ENCODE data around the gene SIRT3. TPM values are rescaled to one million over a fixed set of nuclear protein-coding genes. Genes with fewer than 3 reads are reported as not detected.
A peak's percentile ranks its signal among the peaks of the same experiment; 100 is the strongest.
"Not testable (repeated sequence)": the region's sequence is repeated elsewhere in the genome, so short reads cannot be mapped to it uniquely, and the experiment has no call there.

Gene SIRT3
- total RNA-seq, 1 donor from 2014 or later: 8.0 TPM

- no peak for DNase-seq
Measured at GRCh38 chr11:270451-271318, 34.5 kb upstream of the SIRT3 start.

DNA sequence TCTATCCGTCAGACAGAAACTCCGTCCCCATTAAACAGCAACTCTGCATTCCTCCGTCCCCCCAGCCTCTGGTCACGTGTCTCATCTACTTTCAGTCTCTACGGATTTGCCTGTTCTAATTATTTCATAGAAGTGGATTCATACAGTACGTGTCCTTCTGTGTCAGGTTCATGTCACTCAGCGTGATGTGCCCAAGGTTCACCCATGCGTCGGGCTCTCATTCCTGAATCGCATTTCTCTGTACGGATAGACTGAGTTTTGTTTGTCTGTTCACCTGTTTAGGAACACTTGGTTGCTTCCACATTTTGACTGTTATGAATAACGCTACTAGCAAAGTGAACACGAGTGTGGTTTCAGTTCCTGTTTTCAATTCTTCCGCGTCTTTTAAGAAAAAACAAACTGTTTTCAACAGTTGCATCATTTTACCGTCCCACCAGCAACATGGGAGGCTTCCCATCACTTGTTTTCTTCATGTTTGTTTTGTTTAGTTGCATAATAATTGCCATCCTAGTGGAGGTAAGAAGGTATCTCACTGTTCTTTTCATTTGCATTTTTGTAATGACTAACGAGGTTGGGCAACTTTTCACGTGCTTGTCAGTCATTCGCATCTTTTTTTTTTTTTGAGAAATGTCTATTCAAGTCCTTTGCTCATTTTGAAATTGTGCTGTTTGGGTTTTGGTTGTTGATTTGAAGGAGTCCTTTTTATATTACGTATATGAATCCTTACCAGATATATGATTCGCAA lies 33.2 kb upstream of the SIRT3 start:
- DNase-seq: peak; percentile 15

DNA sequence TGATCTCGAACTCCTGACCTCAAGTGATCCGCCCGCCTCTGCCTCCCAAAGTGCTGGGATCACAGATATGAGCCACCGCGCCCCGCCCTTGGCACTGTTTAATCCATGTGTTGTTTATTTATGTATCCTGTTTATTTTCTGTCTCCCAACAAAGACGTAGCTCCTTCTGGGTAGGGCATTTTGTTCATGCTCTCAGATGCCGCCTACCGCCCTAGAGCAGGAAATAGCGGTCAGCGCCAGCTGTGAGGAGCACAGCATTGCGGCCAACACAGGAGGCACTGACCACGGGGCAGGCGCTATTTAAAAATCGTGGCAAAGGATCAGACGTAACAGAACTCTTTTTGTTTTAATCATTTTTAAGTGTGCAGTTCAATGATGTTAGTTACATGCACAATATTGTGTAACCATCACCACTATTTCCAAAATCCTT lies 32.6 kb upstream of the SIRT3 start:
- not testable (repeated sequence) for DNase-seq

DNA sequence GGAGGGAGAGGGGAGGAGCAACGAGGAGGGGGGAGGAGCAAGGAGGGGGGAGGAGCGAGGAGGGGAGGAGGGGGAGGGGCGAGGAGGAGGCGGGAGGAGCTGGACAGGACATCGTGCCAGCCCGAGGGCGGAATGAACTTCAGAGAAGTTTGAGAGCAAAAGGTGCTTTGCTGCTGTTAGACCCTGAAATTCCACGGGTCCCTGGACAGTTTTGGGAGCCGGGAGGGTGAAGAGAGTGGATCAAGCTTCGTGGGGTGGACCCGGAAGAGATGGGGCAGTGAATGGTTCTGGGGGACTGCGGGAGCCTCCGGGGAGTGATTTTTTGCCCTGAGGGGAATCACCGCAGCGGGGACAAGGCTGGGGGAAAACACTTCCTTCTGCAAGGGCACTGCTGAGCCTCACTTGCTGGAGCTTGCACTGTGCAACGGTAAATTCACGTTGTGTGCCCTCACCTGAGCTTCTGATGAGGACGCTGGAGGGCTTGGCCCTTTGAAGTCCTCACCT lies 31.4 kb upstream of the SIRT3 start:
- no peak for DNase-seq

- no peak for DNase-seq
Measured at GRCh38 chr11:266676-267439, 30.7 kb upstream of the SIRT3 start.

- no peak for DNase-seq
Measured at GRCh38 chr11:261624-262023, 25.5 kb upstream of the SIRT3 start.

DNA sequence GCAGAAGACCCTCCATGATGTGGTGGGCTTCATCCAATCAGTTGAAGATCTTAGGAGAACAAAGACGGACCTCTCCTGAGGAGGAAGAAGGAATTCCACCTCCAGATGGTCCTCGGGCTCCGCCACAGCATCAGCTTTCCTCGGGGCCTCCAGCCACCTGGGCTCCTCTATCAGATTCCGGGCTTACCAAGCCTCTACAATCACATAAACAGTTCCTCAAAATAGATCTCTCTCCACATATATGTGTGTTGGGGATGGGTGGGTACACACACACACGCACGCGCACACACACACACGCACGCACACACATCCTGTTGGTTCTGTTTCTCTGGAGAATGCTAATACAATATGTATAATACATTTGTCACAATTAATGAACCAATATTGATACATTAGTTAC lies 23.3 kb upstream of the SIRT3 start:
- DNase-seq: no peak

DNA sequence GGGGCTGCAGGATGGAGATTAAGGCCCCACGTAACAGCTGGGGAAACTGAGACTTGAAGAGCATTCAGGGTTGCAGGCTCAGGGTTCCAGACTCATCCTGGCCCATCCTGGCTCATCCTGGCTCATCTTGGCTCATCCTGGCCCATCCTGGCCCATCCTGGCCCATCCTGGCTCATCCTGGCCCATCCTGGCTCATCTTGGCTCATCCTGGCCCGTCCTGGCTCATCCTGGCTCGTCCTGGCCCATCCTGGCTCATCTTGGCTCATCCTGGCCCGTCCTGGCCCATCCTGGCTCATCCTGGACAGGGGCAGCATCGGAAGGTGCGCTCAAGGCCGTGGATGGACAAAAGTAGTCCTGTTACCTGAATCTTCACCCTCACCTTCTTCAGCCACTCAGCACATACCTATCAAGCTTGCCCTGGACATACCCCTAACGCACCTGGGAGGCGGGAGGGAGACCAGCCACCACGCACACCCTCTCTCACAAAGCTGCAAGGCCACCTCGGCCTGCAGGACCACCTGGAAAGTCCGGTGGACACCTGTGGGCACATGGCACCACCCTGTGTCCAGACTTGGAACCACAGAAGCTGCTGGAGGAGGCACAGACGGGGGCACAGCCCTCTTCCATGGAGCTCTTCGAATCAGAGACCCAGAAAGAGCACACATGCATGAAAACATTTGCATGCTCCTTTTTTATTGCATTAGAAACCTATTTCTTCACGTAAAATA lies 21.8 kb upstream of the SIRT3 start:
- DNase-seq: no peak

GRCh38 chr11:256952-257737 lies 21.0 kb upstream of the SIRT3 start:
- DNase-seq: no peak

GRCh38 chr11:255816-256215 lies 19.7 kb upstream of the SIRT3 start:
- DNase-seq: no peak

- DNase-seq: no peak
Measured at GRCh38 chr11:255176-255575, 19.0 kb upstream of the SIRT3 start.

- no peak for DNase-seq
Measured at GRCh38 chr11:253886-254270, 17.7 kb upstream of the SIRT3 start.

GRCh38 chr11:253160-253885 lies 17.2 kb upstream of the SIRT3 start:
- no peak for DNase-seq

- DNase-seq: no peak
Measured at GRCh38 chr11:252666-253065, 16.5 kb upstream of the SIRT3 start.

GRCh38 chr11:251550-251949 lies 15.4 kb upstream of the SIRT3 start:
- DNase-seq: no peak

DNA sequence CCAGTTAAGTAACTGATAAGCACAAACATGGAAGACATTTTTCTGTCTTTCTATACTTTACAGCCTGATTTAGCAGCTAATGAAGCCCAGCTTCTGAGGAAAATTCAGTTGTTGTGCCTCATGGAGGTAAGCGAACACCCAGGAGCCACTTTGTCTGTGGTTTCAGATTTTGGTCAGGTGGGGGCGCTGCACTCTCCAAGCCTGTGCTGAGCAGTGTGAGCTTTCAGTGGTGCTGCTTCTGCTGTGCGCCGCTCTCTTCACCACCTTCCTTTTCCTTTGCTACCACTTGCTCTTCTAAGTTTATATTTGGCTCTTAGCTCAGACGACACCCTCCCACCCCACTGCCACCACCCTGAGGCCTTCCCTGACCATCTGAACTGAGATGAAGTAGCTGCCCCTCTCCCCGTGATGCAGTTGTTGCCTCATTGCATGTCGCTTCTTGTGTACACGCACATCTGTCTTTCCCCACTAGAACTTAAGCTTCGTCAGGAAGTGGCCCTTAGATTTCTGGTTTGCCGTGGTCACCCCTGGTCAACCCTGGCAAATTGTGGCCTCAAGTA lies 14.7 kb upstream of the SIRT3 start:
- no peak for DNase-seq

GRCh38 chr11:250274-250673 lies 14.1 kb upstream of the SIRT3 start:
- no peak for DNase-seq

GRCh38 chr11:249062-249461 lies 12.9 kb upstream of the SIRT3 start:
- DNase-seq: no peak

GRCh38 chr11:244376-244775 lies 8.2 kb upstream of the SIRT3 start:
- DNase-seq: no peak

DNA sequence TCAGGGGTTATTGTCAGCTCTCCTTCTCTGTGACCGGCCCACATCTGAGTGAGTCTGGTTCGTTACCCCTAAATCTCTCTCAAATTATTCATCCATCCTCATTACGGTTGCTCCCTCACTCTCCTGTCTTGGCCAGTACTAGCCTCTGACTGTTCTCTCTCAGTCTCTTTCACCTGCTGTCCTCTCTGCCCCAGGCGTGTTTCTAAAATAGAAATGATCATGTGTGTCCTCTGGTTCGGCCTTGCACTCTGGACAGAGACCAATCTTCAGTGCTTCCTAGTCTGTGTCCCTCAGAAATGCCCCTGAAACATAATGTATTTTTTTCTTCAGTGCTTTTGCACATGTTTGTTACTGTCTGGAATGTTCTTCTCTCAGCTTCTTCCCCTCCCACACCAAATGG lies 5.5 kb upstream of the SIRT3 start:
- no peak for DNase-seq
